HepG2 (cell line): ENCODE measurements around the gene ZMYND8. TPM values are rescaled to one million over a fixed set of nuclear protein-coding genes. Genes with fewer than 3 reads are reported as not detected.

ENCODE experiments used
- ATF1 ChIP-seq: IDR thresholded peaks from 2 replicates; pipeline ENCODE4 v1.6.1; 2016; ENCODE audit warnings: mild to moderate bottlenecking, control low read depth
- CCDC6 ChIP-seq: sonication (generic); formaldehyde crosslinking; IDR thresholded peaks from 2 replicates; pipeline ENCODE4 v1.8.1; 2022; ENCODE audit warnings: mild to moderate bottlenecking, missing genetic modification reagents, moderate library complexity
- CEBPB ChIP-seq: IDR thresholded peaks from 2 replicates; pipeline ENCODE4 v1.6.1; 2011; ENCODE audit warnings: low read depth, low read length, improper control_type of control experiment, borderline replicate concordance
- FOXM1 ChIP-seq: sonication (generic); formaldehyde crosslinking; IDR thresholded peaks from 2 replicates; pipeline ENCODE4 v1.5.0; 2020; ENCODE audit warnings: missing genetic modification reagents
- GPN1 ChIP-seq: sonication (generic); formaldehyde crosslinking; IDR thresholded peaks from 2 replicates; pipeline ENCODE4 v1.5.1; 2020; ENCODE audit warnings: missing genetic modification reagents, borderline replicate concordance
- HES4 ChIP-seq: sonication (generic); formaldehyde crosslinking; IDR thresholded peaks from 2 replicates; pipeline ENCODE4 v1.9.0; 2021; ENCODE audit warnings: mild to moderate bottlenecking, missing genetic modification reagents, borderline replicate concordance
- HMG20A ChIP-seq: IDR thresholded peaks from 2 replicates; pipeline ENCODE4 v1.6.1; 2016; ENCODE audit warnings: borderline replicate concordance
- HNF4A ChIP-seq: sonication (generic); formaldehyde crosslinking; IDR thresholded peaks from 2 replicates; pipeline ENCODE4 v1.4.0; 2020; ENCODE audit warnings: missing genetic modification reagents
- HNF4G ChIP-seq, 2 experiments: sonication (generic) in 1 of 2; formaldehyde crosslinking in 1 of 2; IDR thresholded peaks; 2 replicates each; pipeline versions ENCODE4 v1.4.0 to v1.6.1; 2011 to 2020; ENCODE audit warnings: borderline replicate concordance in 2 of 2, low read depth in 2 of 2, mild to moderate bottlenecking in 2 of 2, low read length in 1 of 2, missing genetic modification reagents in 1 of 2, moderate library complexity in 1 of 2
- LCORL ChIP-seq, 2 experiments: fragments of 450-650 bp in 1 of 2; sonication (generic) in 1 of 2; formaldehyde crosslinking in 1 of 2; IDR thresholded peaks; 2 replicates each; pipeline versions ENCODE4 v1.5.0 to v1.6.1; 2017 to 2020; ENCODE audit warnings: antibody characterized with exemption in 1 of 2, missing genetic modification reagents in 1 of 2
- MAFG ChIP-seq: sonication (generic); formaldehyde crosslinking; IDR thresholded peaks from 2 replicates; pipeline ENCODE4 v1.5.1; 2020; ENCODE audit warnings: mild to moderate bottlenecking, missing genetic modification reagents
- MEIS2 ChIP-seq: sonication (generic); formaldehyde crosslinking; IDR thresholded peaks from 2 replicates; pipeline ENCODE4 v1.9.0; 2021; ENCODE audit warnings: mild to moderate bottlenecking, missing genetic modification reagents
- MIER3 ChIP-seq: IDR thresholded peaks from 2 replicates; pipeline ENCODE4 v1.6.1; 2016; ENCODE audit warnings: missing compliant biosample characterization, borderline replicate concordance
- MIXL1 ChIP-seq: IDR thresholded peaks from 2 replicates; pipeline ENCODE4 v1.6.1; 2016
- MYC ChIP-seq: sonication (generic); formaldehyde crosslinking; IDR thresholded peaks from 2 replicates; pipeline ENCODE4 v1.9.0; 2021; ENCODE audit warnings: missing genetic modification reagents, borderline replicate concordance
- POLR2G ChIP-seq: fragments of 200-400 bp; formaldehyde crosslinking; IDR thresholded peaks from 2 replicates; pipeline ENCODE4 v1.6.1; 2018; ENCODE audit warnings: mild to moderate bottlenecking, low read depth, low read length, moderate library complexity
- SCMH1 ChIP-seq: sonication (generic); formaldehyde crosslinking; IDR thresholded peaks from 2 replicates; pipeline ENCODE4 v1.9.0; 2021; ENCODE audit warnings: missing genetic modification reagents, mild to moderate bottlenecking, borderline replicate concordance
- SNRNP70 ChIP-seq: fragments of 200-400 bp; formaldehyde crosslinking; IDR thresholded peaks from 2 replicates; pipeline ENCODE4 v1.6.1; 2017; ENCODE audit warnings: mild to moderate bottlenecking, low read depth, low read length, moderate library complexity
- SRF ChIP-seq: IDR thresholded peaks from 2 replicates; pipeline ENCODE4 v1.6.1; 2011; ENCODE audit warnings: mild to moderate bottlenecking, low read depth, low read length, moderate library complexity
- TBX2 ChIP-seq: sonication (generic); formaldehyde crosslinking; IDR thresholded peaks from 2 replicates; pipeline ENCODE4 v1.5.0; 2020; ENCODE audit warnings: missing genetic modification reagents, mild to moderate bottlenecking, borderline replicate concordance
- TSC22D2 ChIP-seq: sonication (generic); formaldehyde crosslinking; IDR thresholded peaks from 2 replicates; pipeline ENCODE4 v1.5.1; 2020; ENCODE audit warnings: missing genetic modification reagents, mild to moderate bottlenecking, borderline replicate concordance
- YY1 ChIP-seq: IDR thresholded peaks from 2 replicates; pipeline ENCODE4 v1.6.1; 2011; ENCODE audit warnings: low read length, low read depth, moderate library complexity, mild to moderate bottlenecking; ENCODE audit not compliant: insufficient read depth, insufficient replicate concordance
- ZFY ChIP-seq: sonication (generic); formaldehyde crosslinking; IDR thresholded peaks from 2 replicates; pipeline ENCODE4 v1.4.0; 2020; ENCODE audit warnings: missing genetic modification reagents
- ZNF124 ChIP-seq: sonication (generic); formaldehyde crosslinking; IDR thresholded peaks from 2 replicates; pipeline ENCODE4 v1.4.0; 2020; ENCODE audit warnings: missing genetic modification reagents
- ZNF549 ChIP-seq: sonication (generic); formaldehyde crosslinking; IDR thresholded peaks from 2 replicates; pipeline ENCODE4 v1.5.0; 2020; ENCODE audit warnings: missing genetic modification reagents
- ZNF556 ChIP-seq: sonication (generic); formaldehyde crosslinking; IDR thresholded peaks from 2 replicates; pipeline ENCODE4 v1.4.0; 2020; ENCODE audit warnings: mild to moderate bottlenecking, missing genetic modification reagents, borderline replicate concordance
- ZSCAN31 ChIP-seq: sonication (generic); formaldehyde crosslinking; IDR thresholded peaks from 2 replicates; pipeline ENCODE4 v1.5.0; 2020; ENCODE audit warnings: low read depth, mild to moderate bottlenecking, missing genetic modification reagents
- polyA plus RNA-seq, 8 experiments: library from polyadenylated mRNA; depleted of rRNA in 3 of 8; stranded (reverse) in 7 of 8; unstranded in 1 of 8; fragments of >200 nt; fragmentation: Illumina TruSeq in 4 of 8; extraction: Trizol in 4 of 8; gene quantifications; 2 replicates each; pipeline versions ENCODE4 v1.2.1 to v1.2.3, GENCODE V29; 2011 to 2016; ENCODE audit warnings: low read depth in 4 of 8, missing spikeins in 1 of 8, mixed read lengths in 1 of 8; ENCODE audit not compliant: insufficient read depth in 1 of 8
- total RNA-seq, 5 experiments: library from RNA; depleted of rRNA; stranded (reverse); fragments of >200 nt; fragmentation: Illumina TruSeq; extraction: Trizol; gene quantifications; 2 replicates each; pipeline ENCODE4 v1.2.3, GENCODE V29; 2016; ENCODE audit warnings: low read depth in 1 of 5
- TF ChIP-seq, protein P1 (sequence below): sonication (generic); formaldehyde crosslinking; conservative IDR thresholded peaks from 2 replicates; pipeline ENCODE4 v1.8.0; 2022; ENCODE audit warnings: mild to moderate bottlenecking, moderate library complexity, missing genetic modification reagents
- TF ChIP-seq, protein P2 (sequence below): sonication (generic); formaldehyde crosslinking; IDR thresholded peaks from 2 replicates; pipeline ENCODE4 v1.8.1; 2022; ENCODE audit warnings: low read depth, mild to moderate bottlenecking, missing genetic modification reagents

ZMYND8 gene
- total and polyA plus RNA-seq, 2 of the 13 experiments (the other 11 are each of a cell fraction or from before 2014, with no cell fraction given): 53.9 to 84.7 TPM

DNA sequence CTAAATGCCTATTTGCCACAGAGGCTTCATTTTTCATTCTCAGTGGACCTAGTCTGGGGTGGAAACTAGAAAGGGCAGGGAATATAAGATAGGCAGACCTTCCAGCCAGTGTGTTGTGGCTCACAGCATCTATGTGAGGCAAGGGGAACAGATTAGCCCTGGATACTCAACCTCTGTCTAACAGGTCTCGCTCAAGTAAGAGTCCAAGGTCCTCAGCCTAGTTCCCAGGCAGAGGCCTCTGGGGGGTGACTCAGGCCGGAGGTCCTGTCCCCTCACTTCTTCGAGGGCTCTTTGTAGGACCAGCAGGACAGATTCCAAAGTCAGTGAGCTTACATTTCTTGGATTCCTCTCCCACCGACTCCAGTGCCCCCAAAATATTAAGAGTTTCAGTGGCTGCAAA lies 106.6 kb downstream of the ZMYND8 start (continued):
- TF ChIP-seq MYC (CRISPR knock-in tag) (no peak), ZFY (CRISPR knock-in tag) (0 out of 2 replicates have a peak, but pooled peaks have one; percentile 4), MEIS2 (CRISPR knock-in tag) (no peak), SCMH1 (CRISPR knock-in tag) (no peak), TBX2 (CRISPR knock-in tag) (no peak), ZNF549 (CRISPR knock-in tag) (no peak), ATF1 (CRISPR knock-in tag) (no peak), CEBPB (no peak), FOXM1 (no peak), HNF4G (IDR thresholded peaks at IDR 0.05; ENCODE audit: borderline replicate concordance, low read depth, low read length) (peak; percentile 86; the same call in 1 of the 2 replicates), HNF4G (CRISPR knock-in tag; IDR thresholded peaks at IDR 0.05; ENCODE audit: borderline replicate concordance, low read depth) (no peak), CCDC6 (CRISPR knock-in tag) (no peak), HNF4A (CRISPR knock-in tag) (peak; percentile 62), MAFG (CRISPR knock-in tag) (no peak), TSC22D2 (CRISPR knock-in tag) (no peak), MIXL1 (CRISPR knock-in tag) (no peak), YY1 (no peak), HMG20A (CRISPR knock-in tag) (no peak), HES4 (CRISPR knock-in tag) (0 out of 2 replicates have a peak, but pooled peaks have one; percentile 36), ZSCAN31 (no peak), GPN1 (CRISPR knock-in tag) (no peak), SRF (no peak), LCORL (IDR thresholded peaks at IDR 0.05) (no peak), LCORL (CRISPR knock-in tag; IDR thresholded peaks at IDR 0.05) (peak; percentile 24; the same call in 1 of the 2 replicates), ZNF124 (CRISPR knock-in tag) (no peak), SNRNP70 (no peak), ZNF556 (no peak), MIER3 (CRISPR knock-in tag) (no peak), POLR2G (no peak)
- TF ChIP-seq, protein P1, sequence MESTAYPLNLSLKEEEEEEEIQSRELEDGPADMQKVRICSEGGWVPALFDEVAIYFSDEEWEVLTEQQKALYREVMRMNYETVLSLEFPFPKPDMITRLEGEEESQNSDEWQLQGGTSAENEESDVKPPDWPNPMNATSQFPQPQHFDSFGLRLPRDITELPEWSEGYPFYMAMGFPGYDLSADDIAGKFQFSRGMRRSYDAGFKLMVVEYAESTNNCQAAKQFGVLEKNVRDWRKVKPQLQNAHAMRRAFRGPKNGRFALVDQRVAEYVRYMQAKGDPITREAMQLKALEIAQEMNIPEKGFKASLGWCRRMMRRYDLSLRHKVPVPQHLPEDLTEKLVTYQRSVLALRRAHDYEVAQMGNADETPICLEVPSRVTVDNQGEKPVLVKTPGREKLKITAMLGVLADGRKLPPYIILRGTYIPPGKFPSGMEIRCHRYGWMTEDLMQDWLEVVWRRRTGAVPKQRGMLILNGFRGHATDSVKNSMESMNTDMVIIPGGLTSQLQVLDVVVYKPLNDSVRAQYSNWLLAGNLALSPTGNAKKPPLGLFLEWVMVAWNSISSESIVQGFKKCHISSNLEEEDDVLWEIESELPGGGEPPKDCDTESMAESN (CRISPR knock-in tag): no peak
- TF ChIP-seq, protein P2, sequence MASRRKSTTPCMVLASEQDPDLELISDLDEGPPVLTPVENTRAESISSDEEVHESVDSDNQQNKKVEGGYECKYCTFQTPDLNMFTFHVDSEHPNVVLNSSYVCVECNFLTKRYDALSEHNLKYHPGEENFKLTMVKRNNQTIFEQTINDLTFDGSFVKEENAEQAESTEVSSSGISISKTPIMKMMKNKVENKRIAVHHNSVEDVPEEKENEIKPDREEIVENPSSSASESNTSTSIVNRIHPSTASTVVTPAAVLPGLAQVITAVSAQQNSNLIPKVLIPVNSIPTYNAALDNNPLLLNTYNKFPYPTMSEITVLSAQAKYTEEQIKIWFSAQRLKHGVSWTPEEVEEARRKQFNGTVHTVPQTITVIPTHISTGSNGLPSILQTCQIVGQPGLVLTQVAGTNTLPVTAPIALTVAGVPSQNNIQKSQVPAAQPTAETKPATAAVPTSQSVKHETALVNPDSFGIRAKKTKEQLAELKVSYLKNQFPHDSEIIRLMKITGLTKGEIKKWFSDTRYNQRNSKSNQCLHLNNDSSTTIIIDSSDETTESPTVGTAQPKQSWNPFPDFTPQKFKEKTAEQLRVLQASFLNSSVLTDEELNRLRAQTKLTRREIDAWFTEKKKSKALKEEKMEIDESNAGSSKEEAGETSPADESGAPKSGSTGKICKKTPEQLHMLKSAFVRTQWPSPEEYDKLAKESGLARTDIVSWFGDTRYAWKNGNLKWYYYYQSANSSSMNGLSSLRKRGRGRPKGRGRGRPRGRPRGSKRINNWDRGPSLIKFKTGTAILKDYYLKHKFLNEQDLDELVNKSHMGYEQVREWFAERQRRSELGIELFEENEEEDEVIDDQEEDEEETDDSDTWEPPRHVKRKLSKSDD: no peak
